ENCODE measurements around the gene ADIPOR2.

- TF ChIP-seq EZH2 (IDR thresholded peaks at IDR 0.05; ENCODE audit: borderline replicate concordance, low read length) (no peak), CTCF (conservative IDR thresholded peaks at IDR 0.05 in 1 of 2, IDR thresholded peaks at IDR 0.05 in 1 of 2; ENCODE audit: extremely low read depth in 1 of 2, insufficient read depth in 1 of 2, low read depth in 1 of 2, low read length in 2 of 2) (no peak)
These were observed 103.7 kb downstream of the ADIPOR2 start for GRCh38 chr12:1794440-1795090.
